ENCODE measurements around the gene MORC3.
"Not testable (repeated sequence)": the region's sequence is repeated elsewhere in the genome, so short reads cannot be mapped to it uniquely, and the experiment has no call there.

The MORC3 gene

GRCh38 chr21:36381841-36382589 lies 62.0 kb downstream of the MORC3 start:
- no peak overlapping the region for H3K9ac ChIP-seq (ENCODE audit: low read depth in 1 of 2, low read length in 2 of 2)
- peaks cover 4 to 9% of the 10 kb centered on the region in 2 donors for H3K36me3 ChIP-seq (ENCODE audit: control insufficient read depth in 2 of 2, insufficient read depth in 2 of 2, low read length in 2 of 2)
- H3K4me3 ChIP-seq (ENCODE audit: low read length in 2 of 2) = no peak overlapping the region
- peaks cover 0 to 2% of the 10 kb centered on the region in 2 donors for H3K4me1 ChIP-seq (ENCODE audit: control insufficient read depth in 2 of 2, insufficient read depth in 2 of 2, low read length in 2 of 2)
- H3K9me3 ChIP-seq (ENCODE audit: control insufficient read depth in 2 of 2, low read length in 2 of 2) = no peaks in the 10 kb centered on the region
- no peaks in the 10 kb centered on the region for H3K27me3 ChIP-seq (ENCODE audit: control insufficient read depth in 2 of 2, insufficient read depth in 2 of 2, low read length in 2 of 2)
- H3K27ac ChIP-seq (ENCODE audit: low read depth in 2 of 2, low read length in 2 of 2) = no peak overlapping the region

GRCh38 chr21:36382722-36383121 lies 62.7 kb downstream of the MORC3 start:
- H3K27ac ChIP-seq (ENCODE audit: low read depth in 2 of 2, low read length in 2 of 2); H3K36me3 ChIP-seq (ENCODE audit: control insufficient read depth in 2 of 2, insufficient read depth in 2 of 2, low read length in 2 of 2); H3K9ac ChIP-seq (ENCODE audit: low read depth in 1 of 2, low read length in 2 of 2); H3K4me1 ChIP-seq (ENCODE audit: control insufficient read depth in 2 of 2, insufficient read depth in 2 of 2, low read length in 2 of 2); H3K4me3 ChIP-seq (ENCODE audit: low read length in 2 of 2); H3K9me3 ChIP-seq (ENCODE audit: control insufficient read depth in 2 of 2, low read length in 2 of 2); H3K27me3 ChIP-seq (ENCODE audit: control insufficient read depth in 2 of 2, insufficient read depth in 2 of 2, low read length in 2 of 2): not testable (repeated sequence)

- Histone ChIP-seq H3K9me3 (ENCODE audit: control insufficient read depth in 2 of 2, low read length in 2 of 2) (no peaks in the 10 kb centered on the region), H3K9ac (ENCODE audit: low read depth in 1 of 2, low read length in 2 of 2) (no peak overlapping the region), H3K27ac (ENCODE audit: low read depth in 2 of 2, low read length in 2 of 2) (no peak overlapping the region)
Observed at GRCh38 chr21:36384885-36385232, 64.9 kb downstream of the MORC3 start.

GRCh38 chr21:36385233-36386030 lies 65.4 kb downstream of the MORC3 start, which contains the start of gene CHAF1B:
Gene CHAF1B (plus strand): TSS chr21:36385392. CDS start chr21:36386137, 745 bp downstream.
- Histone ChIP-seq H3K9ac (ENCODE audit: low read depth in 1 of 2, low read length in 2 of 2) (peak within 1 kb of the TSS; percentile 47 to 49), H3K27me3 (ENCODE audit: control insufficient read depth in 2 of 2, insufficient read depth in 2 of 2, low read length in 2 of 2) (no peaks in the 10 kb centered on the region), H3K9me3 (ENCODE audit: control insufficient read depth in 2 of 2, low read length in 2 of 2) (no peaks in the 10 kb centered on the region), H3K4me1 (ENCODE audit: control insufficient read depth in 2 of 2, insufficient read depth in 2 of 2, low read length in 2 of 2) (no peaks in the 10 kb centered on the region), H3K36me3 (ENCODE audit: control insufficient read depth in 2 of 2, insufficient read depth in 2 of 2, low read length in 2 of 2) (no peaks in the 10 kb centered on the region), H3K27ac (ENCODE audit: low read depth in 2 of 2, low read length in 2 of 2) (no peak within 1 kb of the TSS), H3K4me3 (ENCODE audit: low read length in 2 of 2) (peak within 1 kb of the TSS; percentile 30 to 78)

More at GRCh38 chr21:36384885-36385232, 64.9 kb downstream of the MORC3 start:
- Histone ChIP-seq H3K4me1 (ENCODE audit: control insufficient read depth in 2 of 2, insufficient read depth in 2 of 2, low read length in 2 of 2) (no peaks in the 10 kb centered on the region), H3K36me3 (ENCODE audit: control insufficient read depth in 2 of 2, insufficient read depth in 2 of 2, low read length in 2 of 2) (no peaks in the 10 kb centered on the region), H3K27me3 (ENCODE audit: control insufficient read depth in 2 of 2, insufficient read depth in 2 of 2, low read length in 2 of 2) (no peaks in the 10 kb centered on the region), H3K4me3 (ENCODE audit: low read length in 2 of 2) (peak overlapping the region in 1 of 2 donors; percentile 30)

- no peaks in the 10 kb centered on the region for H3K36me3 ChIP-seq (ENCODE audit: control insufficient read depth in 2 of 2, insufficient read depth in 2 of 2, low read length in 2 of 2)
- no peaks in the 10 kb centered on the region for H3K4me1 ChIP-seq (ENCODE audit: control insufficient read depth in 2 of 2, insufficient read depth in 2 of 2, low read length in 2 of 2)
- H3K27ac ChIP-seq (ENCODE audit: low read depth in 2 of 2, low read length in 2 of 2) = no peak overlapping the region
- peak overlapping the region; percentile 30 to 78 for H3K4me3 ChIP-seq (ENCODE audit: low read length in 2 of 2)
- no peaks in the 10 kb centered on the region for H3K9me3 ChIP-seq (ENCODE audit: control insufficient read depth in 2 of 2, low read length in 2 of 2)
- H3K9ac ChIP-seq (ENCODE audit: low read depth in 1 of 2, low read length in 2 of 2) = peak overlapping the region; percentile 47 to 49
- no peaks in the 10 kb centered on the region for H3K27me3 ChIP-seq (ENCODE audit: control insufficient read depth in 2 of 2, insufficient read depth in 2 of 2, low read length in 2 of 2)
Observed at GRCh38 chr21:36386031-36386642, 66.1 kb downstream of the MORC3 start.

- no peak overlapping the region for H3K9ac ChIP-seq (ENCODE audit: low read depth in 1 of 2, low read length in 2 of 2)
- no peak overlapping the region for H3K27ac ChIP-seq (ENCODE audit: low read depth in 2 of 2, low read length in 2 of 2)
- no peaks in the 10 kb centered on the region for H3K4me1 ChIP-seq (ENCODE audit: control insufficient read depth in 2 of 2, insufficient read depth in 2 of 2, low read length in 2 of 2)
- no peaks in the 10 kb centered on the region for H3K9me3 ChIP-seq (ENCODE audit: control insufficient read depth in 2 of 2, low read length in 2 of 2)
- no peaks in the 10 kb centered on the region for H3K36me3 ChIP-seq (ENCODE audit: control insufficient read depth in 2 of 2, insufficient read depth in 2 of 2, low read length in 2 of 2)
- H3K27me3 ChIP-seq (ENCODE audit: control insufficient read depth in 2 of 2, insufficient read depth in 2 of 2, low read length in 2 of 2) = no peaks in the 10 kb centered on the region
- no peak overlapping the region for H3K4me3 ChIP-seq (ENCODE audit: low read length in 2 of 2)
Observed at GRCh38 chr21:36388096-36388495, 68.1 kb downstream of the MORC3 start.

GRCh38 chr21:36388835-36389234 lies 68.8 kb downstream of the MORC3 start:
- no peak overlapping the region for H3K9ac ChIP-seq (ENCODE audit: low read depth in 1 of 2, low read length in 2 of 2)
- H3K36me3 ChIP-seq (ENCODE audit: control insufficient read depth in 2 of 2, insufficient read depth in 2 of 2, low read length in 2 of 2) = no peaks in the 10 kb centered on the region
- H3K9me3 ChIP-seq (ENCODE audit: control insufficient read depth in 2 of 2, low read length in 2 of 2) = no peaks in the 10 kb centered on the region
- H3K4me3 ChIP-seq (ENCODE audit: low read length in 2 of 2) = no peak overlapping the region
- H3K4me1 ChIP-seq (ENCODE audit: control insufficient read depth in 2 of 2, insufficient read depth in 2 of 2, low read length in 2 of 2) = no peaks in the 10 kb centered on the region
- H3K27ac ChIP-seq (ENCODE audit: low read depth in 2 of 2, low read length in 2 of 2) = no peak overlapping the region
- H3K27me3 ChIP-seq (ENCODE audit: control insufficient read depth in 2 of 2, insufficient read depth in 2 of 2, low read length in 2 of 2) = no peaks in the 10 kb centered on the region

- H3K36me3 ChIP-seq (ENCODE audit: control insufficient read depth in 2 of 2, insufficient read depth in 2 of 2, low read length in 2 of 2); H3K9me3 ChIP-seq (ENCODE audit: control insufficient read depth in 2 of 2, low read length in 2 of 2); H3K9ac ChIP-seq (ENCODE audit: low read depth in 1 of 2, low read length in 2 of 2); H3K27me3 ChIP-seq (ENCODE audit: control insufficient read depth in 2 of 2, insufficient read depth in 2 of 2, low read length in 2 of 2); H3K4me1 ChIP-seq (ENCODE audit: control insufficient read depth in 2 of 2, insufficient read depth in 2 of 2, low read length in 2 of 2); H3K4me3 ChIP-seq (ENCODE audit: low read length in 2 of 2); H3K27ac ChIP-seq (ENCODE audit: low read depth in 2 of 2, low read length in 2 of 2): not testable (repeated sequence)
Observed at GRCh38 chr21:36391649-36392048, 71.7 kb downstream of the MORC3 start.

- H3K4me1 ChIP-seq (ENCODE audit: control insufficient read depth in 2 of 2, insufficient read depth in 2 of 2, low read length in 2 of 2) = no peaks in the 10 kb centered on the region
- no peaks in the 10 kb centered on the region for H3K27me3 ChIP-seq (ENCODE audit: control insufficient read depth in 2 of 2, insufficient read depth in 2 of 2, low read length in 2 of 2)
- no peak overlapping the region for H3K9ac ChIP-seq (ENCODE audit: low read depth in 1 of 2, low read length in 2 of 2)
- no peaks in the 10 kb centered on the region for H3K36me3 ChIP-seq (ENCODE audit: control insufficient read depth in 2 of 2, insufficient read depth in 2 of 2, low read length in 2 of 2)
- H3K27ac ChIP-seq (ENCODE audit: low read depth in 2 of 2, low read length in 2 of 2) = no peak overlapping the region
- no peak overlapping the region for H3K4me3 ChIP-seq (ENCODE audit: low read length in 2 of 2)
- no peaks in the 10 kb centered on the region for H3K9me3 ChIP-seq (ENCODE audit: control insufficient read depth in 2 of 2, low read length in 2 of 2)
Observed at GRCh38 chr21:36395353-36396111, 75.5 kb downstream of the MORC3 start.

Measured in mucosa of rectum (tissue), 2 donors.